Cardiac muscle cell (in vitro differentiated cells and primary cell): ENCODE data around the gene CCDC47. TPM values are rescaled to one million over a fixed set of nuclear protein-coding genes. Genes with fewer than 3 reads are reported as not detected.

Experiments used
- DNase-seq, 2 donors: peaks; one replicate each; pipeline versions ENCODE4 v3.0.0 to v3.0.0-alpha.2; 2010 to 2017; ENCODE audit warnings: low read depth in 1 of 2, low spot score in 1 of 2
- H3K27ac ChIP-seq: fragments of 200-600 bp; sonication (generic); 2 replicates; pipeline ENCODE4 v1.5.1; 2016
- H3K27me3 ChIP-seq: fragments of 200-600 bp; sonication (generic); 2 replicates; pipeline ENCODE4 v1.6.0; 2016; ENCODE audit warnings: control low read depth
- H3K36me3 ChIP-seq: fragments of 200-600 bp; sonication (generic); 2 replicates; pipeline ENCODE4 v1.5.1; 2016; ENCODE audit warnings: control low read depth
- H3K4me1 ChIP-seq: fragments of 200-600 bp; sonication (generic); 2 replicates; pipeline ENCODE4 v1.8.1; 2017; ENCODE audit warnings: low read depth, mild to moderate bottlenecking, mixed run types
- H3K4me3 ChIP-seq: fragments of 200-600 bp; sonication (generic); 2 replicates; pipeline ENCODE4 v1.5.1; 2016; ENCODE audit warnings: mild to moderate bottlenecking
- H3K9me3 ChIP-seq: fragments of 200-600 bp; sonication (generic); 2 replicates; pipeline ENCODE4 v1.5.1; 2017; ENCODE audit warnings: low read depth, mild to moderate bottlenecking, control low read depth
- polyA plus RNA-seq: library from polyadenylated mRNA; unstranded; fragments of >200 nt; fragmentation: Nextera tagmentation; extraction: Ambion mirVana; gene quantifications from 2 replicates; pipeline ENCODE4 v1.2.1, GENCODE V29; 2016
- total RNA-seq: library from RNA; depleted of rRNA; stranded (reverse); fragments of >200 nt; gene quantifications from 2 replicates; pipeline ENCODE4 v1.2.3, GENCODE V29; 2016
- TF ChIP-seq, protein P1 (sequence below): IDR thresholded peaks from 2 replicates; pipeline ENCODE4 v1.5.1; 2012; ENCODE audit warnings: low read depth, mild to moderate bottlenecking, low read length

The CCDC47 gene
- total and polyA plus RNA-seq, 2 experiments from 2014 or later, result 30.0 to 54.7 TPM

DNA sequence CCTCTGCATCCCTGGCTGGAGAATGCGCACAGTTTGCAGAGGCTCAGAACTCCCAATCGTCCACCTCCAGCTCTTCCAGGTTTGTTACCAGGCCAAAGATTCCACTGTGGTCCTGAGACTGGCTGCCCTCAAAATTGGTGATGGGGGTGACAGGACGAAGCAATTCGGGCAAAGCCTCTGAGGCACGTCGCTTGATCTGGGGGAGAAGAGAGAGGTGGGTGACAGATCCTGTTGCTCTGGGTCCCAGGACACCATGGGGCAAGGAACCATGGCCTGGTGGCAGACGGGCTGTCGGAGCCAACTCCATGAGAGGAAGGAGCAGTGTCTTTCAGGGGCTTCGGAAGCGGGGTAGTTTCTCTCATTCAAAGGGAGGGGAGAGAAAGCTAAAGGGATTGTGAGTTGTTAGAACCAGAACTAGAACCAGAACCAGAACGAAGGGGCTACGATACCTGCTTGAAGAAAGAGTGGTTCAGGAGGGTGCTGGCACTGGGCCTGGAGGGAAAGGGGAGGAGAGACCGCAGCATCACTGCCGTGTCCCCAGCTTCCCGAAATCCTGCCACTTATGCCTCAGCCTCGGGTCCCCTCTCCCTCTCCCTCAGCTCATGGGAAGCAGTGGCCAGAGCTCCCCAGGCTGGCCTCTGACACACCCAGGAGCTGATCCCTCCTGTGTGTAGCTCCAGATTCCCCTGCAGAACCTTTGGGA is 69.7 kb downstream of the CCDC47 start:
- no peaks in the 10 kb centered on the region for H3K4me1 ChIP-seq
- H3K9me3 ChIP-seq, result no peaks in the 10 kb centered on the region
- no peaks in the 10 kb centered on the region for H3K27me3 ChIP-seq
- no peak overlapping the region for H3K27ac ChIP-seq
- no peak for DNase-seq
- TF ChIP-seq, protein P1, sequence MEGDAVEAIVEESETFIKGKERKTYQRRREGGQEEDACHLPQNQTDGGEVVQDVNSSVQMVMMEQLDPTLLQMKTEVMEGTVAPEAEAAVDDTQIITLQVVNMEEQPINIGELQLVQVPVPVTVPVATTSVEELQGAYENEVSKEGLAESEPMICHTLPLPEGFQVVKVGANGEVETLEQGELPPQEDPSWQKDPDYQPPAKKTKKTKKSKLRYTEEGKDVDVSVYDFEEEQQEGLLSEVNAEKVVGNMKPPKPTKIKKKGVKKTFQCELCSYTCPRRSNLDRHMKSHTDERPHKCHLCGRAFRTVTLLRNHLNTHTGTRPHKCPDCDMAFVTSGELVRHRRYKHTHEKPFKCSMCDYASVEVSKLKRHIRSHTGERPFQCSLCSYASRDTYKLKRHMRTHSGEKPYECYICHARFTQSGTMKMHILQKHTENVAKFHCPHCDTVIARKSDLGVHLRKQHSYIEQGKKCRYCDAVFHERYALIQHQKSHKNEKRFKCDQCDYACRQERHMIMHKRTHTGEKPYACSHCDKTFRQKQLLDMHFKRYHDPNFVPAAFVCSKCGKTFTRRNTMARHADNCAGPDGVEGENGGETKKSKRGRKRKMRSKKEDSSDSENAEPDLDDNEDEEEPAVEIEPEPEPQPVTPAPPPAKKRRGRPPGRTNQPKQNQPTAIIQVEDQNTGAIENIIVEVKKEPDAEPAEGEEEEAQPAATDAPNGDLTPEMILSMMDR, result no peak
- peaks cover 1% of the 10 kb centered on the region for H3K36me3 ChIP-seq
- no peak overlapping the region for H3K4me3 ChIP-seq

DNA sequence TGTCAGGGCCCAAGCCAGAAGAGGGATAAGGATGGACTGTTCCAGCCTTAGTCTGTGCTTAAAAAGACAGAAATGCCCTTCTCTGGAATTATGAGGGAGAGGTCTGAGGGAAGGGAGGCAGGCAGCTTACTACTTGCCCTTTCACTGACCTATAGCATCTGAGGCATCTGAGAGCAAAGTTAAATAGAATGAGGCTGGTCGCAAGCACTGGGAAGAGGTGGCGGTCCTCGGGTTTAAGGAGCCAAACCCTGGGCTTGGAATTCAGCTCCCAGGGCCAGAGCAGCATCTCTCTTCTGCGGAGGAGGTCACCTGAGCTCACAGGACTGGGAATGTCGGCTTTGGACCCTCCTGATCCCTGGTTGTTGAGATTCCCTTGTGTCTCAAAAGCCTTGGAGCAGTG is 70.4 kb downstream of the CCDC47 start:
- no peaks in the 10 kb centered on the region for H3K27me3 ChIP-seq
- no peaks in the 10 kb centered on the region for H3K4me1 ChIP-seq
- H3K9me3 ChIP-seq, result no peaks in the 10 kb centered on the region
- TF ChIP-seq, protein P1, result no peak
- no peaks in the 10 kb centered on the region for H3K36me3 ChIP-seq
- H3K4me3 ChIP-seq, result no peak overlapping the region
- no peak overlapping the region for H3K27ac ChIP-seq
- no peak for DNase-seq

DNA sequence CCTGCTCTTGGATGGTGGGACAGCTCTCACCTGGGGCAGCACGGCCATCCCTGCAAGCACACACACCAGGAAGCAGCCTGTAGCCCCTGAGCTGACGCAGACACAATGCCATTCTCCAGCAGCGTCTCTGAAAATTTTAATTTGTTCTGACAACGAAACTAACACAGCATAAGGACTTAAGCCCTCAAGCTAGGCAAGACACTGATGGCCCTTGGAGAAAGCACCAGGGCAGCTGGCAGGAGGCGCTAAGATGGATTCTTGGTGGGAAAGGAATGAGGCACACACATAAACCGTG is 70.7 kb downstream of the CCDC47 start:
- H3K27me3 ChIP-seq, result no peaks in the 10 kb centered on the region
- no peak for DNase-seq
- H3K27ac ChIP-seq, result no peak overlapping the region
- no peaks in the 10 kb centered on the region for H3K4me1 ChIP-seq
- TF ChIP-seq, protein P1, result no peak
- H3K4me3 ChIP-seq, result no peak overlapping the region
- no peaks in the 10 kb centered on the region for H3K9me3 ChIP-seq
- no peaks in the 10 kb centered on the region for H3K36me3 ChIP-seq

DNA sequence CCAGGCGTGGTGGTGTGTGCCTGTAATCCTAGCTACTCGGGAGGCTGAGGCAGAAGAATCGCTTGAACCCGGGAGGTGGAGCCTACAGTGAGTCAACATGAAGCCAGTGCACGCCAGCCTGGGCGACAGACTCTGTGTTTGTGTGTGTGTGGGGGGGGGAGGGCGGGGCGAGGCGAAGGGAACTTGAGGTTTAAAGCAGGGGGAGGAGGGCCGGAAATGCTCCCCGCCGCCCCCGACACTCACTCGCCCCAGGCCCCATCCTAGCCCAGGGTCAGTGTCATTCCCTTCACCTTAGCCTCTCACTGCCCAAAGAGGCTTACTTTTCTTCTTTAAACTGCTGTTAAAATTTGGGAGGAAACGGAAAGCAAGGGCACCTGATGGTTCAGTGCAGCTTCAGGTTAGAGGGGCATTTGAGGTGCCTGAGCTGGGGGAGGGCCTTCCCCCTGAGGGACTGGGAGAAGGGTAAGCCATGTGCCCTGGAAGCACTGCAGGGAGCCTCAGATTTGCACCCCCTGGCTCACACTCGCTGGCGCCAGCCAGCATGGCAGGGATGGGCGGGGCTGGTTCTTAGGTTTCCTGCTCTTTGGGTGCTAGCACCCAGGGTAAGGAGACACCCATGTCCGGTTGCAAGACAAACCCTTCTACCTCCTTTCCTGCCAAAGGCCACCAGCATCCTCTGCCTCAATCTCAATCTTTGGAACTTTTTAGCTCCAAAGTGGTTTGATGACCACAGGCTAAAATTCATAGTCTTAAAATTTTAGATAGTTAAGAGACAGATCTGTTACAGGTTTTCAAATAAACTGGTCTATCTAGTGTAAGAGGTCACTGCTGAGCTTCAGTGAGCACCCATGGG is 71.3 kb downstream of the CCDC47 start:
- Histone ChIP-seq H3K4me1 (no peaks in the 10 kb centered on the region), H3K27ac (no peak overlapping the region), H3K4me3 (no peak overlapping the region), H3K36me3 (no peaks in the 10 kb centered on the region), H3K9me3 (no peaks in the 10 kb centered on the region), H3K27me3 (no peaks in the 10 kb centered on the region)
- no peak for DNase-seq
- TF ChIP-seq, protein P1, result no peak

DNA sequence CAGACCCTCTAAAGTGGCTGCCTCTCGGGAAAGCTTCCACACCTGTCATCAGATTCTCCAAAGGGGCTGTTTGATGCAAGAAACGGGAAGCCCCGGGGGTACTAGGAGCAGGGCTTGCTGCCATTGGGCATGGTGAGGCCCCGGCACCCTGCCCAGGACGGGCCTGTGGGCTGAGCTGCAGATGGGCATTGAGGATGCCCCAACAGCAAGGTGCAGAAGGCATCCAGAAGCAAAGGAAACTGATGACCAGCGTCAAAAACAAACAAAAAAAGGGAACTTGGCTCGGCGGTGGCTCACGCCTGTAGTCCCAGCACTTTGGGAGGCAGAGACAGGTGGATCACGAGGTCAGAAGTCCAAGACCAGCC is 72.0 kb downstream of the CCDC47 start:
- no peak overlapping the region for H3K27ac ChIP-seq
- H3K4me1 ChIP-seq, result no peaks in the 10 kb centered on the region
- no peak for DNase-seq
- no peaks in the 10 kb centered on the region for H3K36me3 ChIP-seq
- no peaks in the 10 kb centered on the region for H3K9me3 ChIP-seq
- H3K27me3 ChIP-seq, result no peaks in the 10 kb centered on the region
- H3K4me3 ChIP-seq, result no peak overlapping the region
- TF ChIP-seq, protein P1, result no peak
